Spleen (tissue), 11 donors: ENCODE data around the gene SNED1. TPM values are rescaled to one million over a fixed set of nuclear protein-coding genes. Genes with fewer than 3 reads are reported as not detected.

Experiments used
- DNase-seq: peaks from one replicate; pipeline ENCODE4 v3.0.0-alpha.2; 2020
- H3K27ac ChIP-seq, 8 donors: fragments of 200-600 bp; sonication (generic) in 7 of 8; 1 replicate in 4 of 8; 2 replicates in 4 of 8; pipeline versions ENCODE4 v1.5.0 to v1.8.0; 2016 to 2021; ENCODE audit warnings: inconsistent platforms in 4 of 8, mild to moderate bottlenecking in 4 of 8, moderate library complexity in 1 of 8
- H3K27me3 ChIP-seq, 7 donors: fragments of 200-600 bp; sonication (generic) in 6 of 7; replicated peaks in 1 of 7; 1 replicate in 4 of 7; 2 replicates in 3 of 7; pipeline versions ENCODE4 v1.5.0 to v1.8.0; 2016 to 2021; ENCODE audit warnings: inconsistent platforms in 3 of 7, mild to moderate bottlenecking in 1 of 7
- H3K36me3 ChIP-seq, 6 donors: fragments of 200-600 bp; sonication (generic) in 5 of 6; 1 replicate in 4 of 6; 2 replicates in 2 of 6; pipeline versions ENCODE4 v1.5.0 to v1.8.0; 2016 to 2021; ENCODE audit warnings: inconsistent platforms in 2 of 6
- H3K4me1 ChIP-seq, 6 donors: fragments of 200-600 bp; sonication (generic) in 5 of 6; 1 replicate in 3 of 6; 2 replicates in 3 of 6; pipeline versions ENCODE4 v1.5.0 to v1.8.0; 2016 to 2021; ENCODE audit warnings: inconsistent platforms in 3 of 6
- H3K4me3 ChIP-seq, 8 donors: fragments of 200-600 bp; sonication (generic) in 7 of 8; 1 replicate in 4 of 8; 2 replicates in 4 of 8; pipeline versions ENCODE4 v1.5.0 to v1.8.0; 2016 to 2021; ENCODE audit warnings: inconsistent platforms in 4 of 8, mild to moderate bottlenecking in 4 of 8, moderate library complexity in 2 of 8
- H3K9me3 ChIP-seq, 8 donors: fragments of 200-600 bp; sonication (generic) in 7 of 8; 1 replicate in 4 of 8; 2 replicates in 4 of 8; pipeline versions ENCODE4 v1.5.0 to v1.8.0; 2016 to 2021; ENCODE audit warnings: inconsistent platforms in 4 of 8
- CTCF ChIP-seq, 11 experiments: fragments of 200-600 bp in 7 of 11; fragments of 450-650 bp in 4 of 11; sonication (generic) in 4 of 11; IDR thresholded peaks in 8 of 11; conservative IDR thresholded peaks in 3 of 11; 1 replicate in 7 of 11; 2 replicates in 4 of 11; pipeline versions ENCODE4 v1.4.0 to v1.8.0; 2016 to 2021; ENCODE audit warnings: antibody characterized with exemption in 11 of 11, inconsistent platforms in 4 of 11, mild to moderate bottlenecking in 1 of 11
- POLR2A ChIP-seq, 3 donors: fragments of 450-650 bp; IDR thresholded peaks; one replicate each; pipeline ENCODE4 v1.5.1; 2017; ENCODE audit warnings: antibody characterized with exemption in 3 of 3, mild to moderate bottlenecking in 1 of 3
- POLR2AphosphoS5 ChIP-seq, 3 donors: sonication (generic); formaldehyde crosslinking; IDR thresholded peaks; one replicate each; pipeline ENCODE4 v1.5.1; 2017; ENCODE audit warnings: antibody characterized with exemption in 3 of 3
- whole genome bisulfite sequencing, 5 donors: extraction: QIAGEN DNeasy Blood & Tissue Kit in 3 of 5; methylation state at CpG; one replicate each; pipeline versions ENCODE4 v1.1.5 to v1.1.7; 2013 to 2018; 5-methylcytosine and 5-hydroxymethylcytosine counted together
- intact Hi-C: fragments of 100-400 bp; cut with DNase I; formaldehyde crosslinking; loops from one replicate; pipeline ENCODE4 v1.15.0; 2023; ENCODE audit warnings: low total_unique reads
- polyA plus RNA-seq, 3 donors: library from polyadenylated mRNA; stranded (reverse); fragments of 200-250 nt; gene quantifications; one replicate each; pipeline ENCODE4 v1.2.1, GENCODE V29; 2013
- total RNA-seq, 7 donors: library from RNA; depleted of rRNA in 3 of 7; stranded (reverse); fragments of >200 nt in 3 of 7; fragmentation: NEBNext Ultra II Directional in 4 of 7; extraction: Animal tissue kit (Norgen Biotek cat#: 25700) in 4 of 7; gene quantifications; one replicate each; pipeline versions ENCODE4 v1.1.0 to v1.2.1, GENCODE V29; 2016 to 2021
- donor health status: healthy with polysubstance abuse.
- donor health status: DM: no; HTN: no; CAD: no; lungs with moderate emphysema.
- donor health status: DM: no; HTN: no; CAD: no.
- donor health status: Bipolar disorder and iron deficiency.
- donor health status: healthy.
- donor health status: DM: no; HTN: no; CAD: no.
- donor health status: DM: yes; HTN: yes; CAD: no.

SNED1 gene
- total and polyA plus RNA-seq, 10 donors: 2.6 to 85.3 (median 45.5) TPM

GRCh38 chr2:241072553-241073165, 74.2 kb downstream of the SNED1 start:
- intact Hi-C loops: no loop called here
- no peaks in the 10 kb centered on the region for H3K4me1 ChIP-seq
- H3K4me3 ChIP-seq: no peak overlapping the region
- no peak for TF ChIP-seq CTCF (IDR thresholded peaks at IDR 0.05 in 8 of 11, conservative IDR thresholded peaks at IDR 0.05 in 3 of 11)
- peaks cover 0 to 91% (median 49%) of the 10 kb centered on the region in 6 donors for H3K36me3 ChIP-seq
- no peak overlapping the region for H3K27ac ChIP-seq
- DNase-seq: no peak
- no peaks in the 10 kb centered on the region for H3K27me3 ChIP-seq
- 82 to 93% (median 89%) methylated on average over 12 to 14 of the region's 14 CpGs for WGBS, 5 donors
- no peaks in the 10 kb centered on the region for H3K9me3 ChIP-seq

GRCh38 chr2:241073166-241074064, 75.0 kb downstream of the SNED1 start:
- Histone ChIP-seq H3K27me3 (no peaks in the 10 kb centered on the region), H3K4me1 (peaks cover 0 to 6% (median 2%) of the 10 kb centered on the region in 6 donors), H3K4me3 (no peak overlapping the region), H3K9me3 (no peaks in the 10 kb centered on the region), H3K36me3 (peaks cover 0 to 83% (median 49%) of the 10 kb centered on the region in 6 donors), H3K27ac (no peak overlapping the region)
- intact Hi-C loops: no loop called here
- TF ChIP-seq POLR2AphosphoS5 (IDR thresholded peaks at IDR 0.05): peak in 2 of 3 donors; percentile 34 to 55
- TF ChIP-seq POLR2A (IDR thresholded peaks at IDR 0.05): no peak
- TF ChIP-seq CTCF (IDR thresholded peaks at IDR 0.05 in 8 of 11, conservative IDR thresholded peaks at IDR 0.05 in 3 of 11): no peak
- peak; percentile 74 for DNase-seq
- 82 to 89% (median 85%) methylated on average over 14 to 25 of the region's 25 CpGs for WGBS, 5 donors

- WGBS, 5 donors: 85 to 96% (median 89%) methylated on average over 12 to 16 of the region's 16 CpGs
- TF ChIP-seq POLR2A (IDR thresholded peaks at IDR 0.05): no peak
- TF ChIP-seq CTCF (IDR thresholded peaks at IDR 0.05 in 8 of 11, conservative IDR thresholded peaks at IDR 0.05 in 3 of 11): no peak
- no peak for TF ChIP-seq POLR2AphosphoS5 (IDR thresholded peaks at IDR 0.05)
- Histone ChIP-seq H3K4me3 (no peak overlapping the region), H3K27me3 (no peaks in the 10 kb centered on the region), H3K9me3 (no peaks in the 10 kb centered on the region), H3K27ac (no peak overlapping the region), H3K4me1 (peaks cover 0 to 10% (median 5%) of the 10 kb centered on the region in 6 donors), H3K36me3 (peaks cover 0 to 75% (median 42%) of the 10 kb centered on the region in 6 donors)
- no peak for DNase-seq
- intact Hi-C loops: no loop called here
These were observed 75.8 kb downstream of the SNED1 start for GRCh38 chr2:241074065-241074818.
